ENCODE results near the gene ALDOB. TPM values are rescaled to one million over a fixed set of nuclear protein-coding genes. Genes with fewer than 3 reads are reported as not detected.

Gene ALDOB
- total RNA-seq, 1 experiment from 2014 or later: not detected

DNA sequence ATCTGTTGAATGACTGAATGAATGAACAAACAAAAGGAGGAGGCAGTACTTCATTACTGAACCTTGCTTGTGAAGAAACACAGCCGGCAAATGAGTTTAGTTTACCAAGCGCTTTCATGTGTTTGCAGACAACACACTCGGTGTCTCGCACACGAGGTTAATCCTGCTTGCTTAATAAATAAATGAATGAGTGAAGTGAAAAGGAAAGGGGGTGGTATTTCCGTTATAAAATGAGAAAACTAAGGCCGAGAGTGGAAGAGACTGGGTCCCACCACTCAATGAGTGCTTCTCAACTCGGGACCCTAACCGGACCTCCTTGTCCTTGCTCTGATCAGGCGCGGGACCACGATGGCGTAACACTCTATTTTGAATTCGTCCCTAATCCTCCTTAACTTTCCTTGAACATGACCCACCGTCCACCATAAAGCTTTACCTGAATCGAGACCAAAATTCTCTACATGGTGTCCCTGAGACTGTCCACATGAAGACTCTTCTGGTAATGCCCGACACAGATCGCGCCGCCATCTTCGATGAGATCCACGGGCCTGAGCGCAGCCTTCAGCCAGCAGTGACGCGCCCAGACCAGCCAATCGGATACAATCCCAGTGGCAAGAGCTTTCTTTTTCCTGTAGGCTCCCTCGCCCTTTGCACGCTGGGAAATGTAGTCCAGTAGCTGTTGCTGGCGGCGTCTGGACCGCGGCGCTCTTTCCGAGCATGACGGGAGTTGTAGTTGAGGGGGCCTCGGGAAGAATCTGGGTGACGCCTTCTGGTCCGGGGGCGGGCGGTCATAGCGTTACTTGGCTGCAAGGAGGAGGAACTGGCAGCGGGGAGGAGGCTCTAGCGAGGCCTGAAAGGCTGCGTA lies 37.3 kb downstream of the ALDOB start, which contains the start of the genes MRPL50 and ZNF189:
TSS of gene MRPL50 (minus strand) at position 551 of the 862 bp plus-strand sequence. CDS start at position 525, 26 bp downstream.
TSS of gene ZNF189 (plus strand) at position 784 of the 862 bp plus-strand sequence. CDS start 306 bp downstream, outside the sequence.
- Histone ChIP-seq H3K9ac (ENCODE audit: extremely low read depth, insufficient read length, low read length) (peak within 1 kb of the TSS; percentile 98), H3K79me1 (ENCODE audit: insufficient read depth, low read depth, low read length, poor library complexity, severe bottlenecking) (peaks cover 10% of the 10 kb centered on the region), H3K14ac (ENCODE audit: insufficient read depth, low read length) (peak within 1 kb of the TSS; percentile 75; the same call in 1 of the 2 replicates), H3K4ac (ENCODE audit: low read depth, low read length) (no peak within 1 kb of the TSS; the same call in 1 of the 2 replicates), H3K4me1 (ENCODE audit: insufficient read depth, low read length) (no peaks in the 10 kb centered on the region), H3K79me2 (ENCODE audit: insufficient read depth, low read length) (peaks cover 30% of the 10 kb centered on the region; the same call in 1 of the 2 replicates), H2BK5ac (ENCODE audit: insufficient read length, low read length) (no peak within 1 kb of the TSS), H3K56ac (ENCODE audit: insufficient read length, low read depth, low read length) (peak within 1 kb of the TSS; percentile 9), H3K23ac (ENCODE audit: insufficient read length, low read depth, low read length) (no peak within 1 kb of the TSS), H3K23me2 (ENCODE audit: insufficient read length, low read depth, low read length, poor library complexity, severe bottlenecking) (peaks cover 3% of the 10 kb centered on the region), H3K18ac (ENCODE audit: insufficient read length, low read depth, low read length) (peak within 1 kb of the TSS; percentile 89), H3T11ph (ENCODE audit: low read length) (peak within 1 kb of the TSS; percentile 41), H3K27me3 (ENCODE audit: insufficient read depth, low read length) (no peaks in the 10 kb centered on the region), H4K5ac (ENCODE audit: insufficient read length, low read depth, low read length) (peak within 1 kb of the TSS; percentile 73), H3K9me3 (ENCODE audit: control insufficient read depth, low read depth, low read length) (no peaks in the 10 kb centered on the region), H2BK20ac (ENCODE audit: low read depth, low read length, poor library complexity, severe bottlenecking) (no peak within 1 kb of the TSS), H4K20me1 (ENCODE audit: control insufficient read depth, insufficient read depth, insufficient read length) (peaks cover 2% of the 10 kb centered on the region), H2AFZ (ENCODE audit: low read length) (peak within 1 kb of the TSS; percentile 11), H2BK15ac (ENCODE audit: low read depth, low read length) (no peak within 1 kb of the TSS), H2BK12ac (ENCODE audit: insufficient read length, low read depth, low read length) (no peak within 1 kb of the TSS), H3K27ac (ENCODE audit: insufficient read length, low read depth, low read length) (no peak within 1 kb of the TSS), H2BK120ac (ENCODE audit: low read depth, low read length, poor library complexity, severe bottlenecking) (no peak within 1 kb of the TSS), H2AK5ac (ENCODE audit: insufficient read length, low read length) (no peak within 1 kb of the TSS), H4K8ac (replicated peaks; ENCODE audit: insufficient read length, low read depth, low read length) (peak within 1 kb of the TSS; percentile 8), H4K91ac (ENCODE audit: insufficient read length, low read depth, low read length) (no peak within 1 kb of the TSS), H3K4me2 (ENCODE audit: insufficient read depth, insufficient read length, low read length) (peak within 1 kb of the TSS; percentile 71)
- TF ChIP-seq, protein P1, sequence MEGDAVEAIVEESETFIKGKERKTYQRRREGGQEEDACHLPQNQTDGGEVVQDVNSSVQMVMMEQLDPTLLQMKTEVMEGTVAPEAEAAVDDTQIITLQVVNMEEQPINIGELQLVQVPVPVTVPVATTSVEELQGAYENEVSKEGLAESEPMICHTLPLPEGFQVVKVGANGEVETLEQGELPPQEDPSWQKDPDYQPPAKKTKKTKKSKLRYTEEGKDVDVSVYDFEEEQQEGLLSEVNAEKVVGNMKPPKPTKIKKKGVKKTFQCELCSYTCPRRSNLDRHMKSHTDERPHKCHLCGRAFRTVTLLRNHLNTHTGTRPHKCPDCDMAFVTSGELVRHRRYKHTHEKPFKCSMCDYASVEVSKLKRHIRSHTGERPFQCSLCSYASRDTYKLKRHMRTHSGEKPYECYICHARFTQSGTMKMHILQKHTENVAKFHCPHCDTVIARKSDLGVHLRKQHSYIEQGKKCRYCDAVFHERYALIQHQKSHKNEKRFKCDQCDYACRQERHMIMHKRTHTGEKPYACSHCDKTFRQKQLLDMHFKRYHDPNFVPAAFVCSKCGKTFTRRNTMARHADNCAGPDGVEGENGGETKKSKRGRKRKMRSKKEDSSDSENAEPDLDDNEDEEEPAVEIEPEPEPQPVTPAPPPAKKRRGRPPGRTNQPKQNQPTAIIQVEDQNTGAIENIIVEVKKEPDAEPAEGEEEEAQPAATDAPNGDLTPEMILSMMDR (conservative IDR thresholded peaks at IDR 0.05): no peak
- Mint-ChIP-seq H3K27me3 (ENCODE audit: low read depth) (no peaks in the 10 kb centered on the region), H3K4me3 (peak within 1 kb of the TSS; percentile 97 to 98), H3K9me3 (peaks cover 18 to 32% of the 10 kb centered on the region in 2 experiments), H3K36me3 (ENCODE audit: insufficient read depth in 1 of 3, low read depth in 3 of 3) (peaks cover 66 to 75% (median 70%) of the 10 kb centered on the region in 3 experiments), H3K4me1 (peaks cover 18 to 20% of the 10 kb centered on the region in 2 experiments), H3K27ac (peak within 1 kb of the TSS; percentile 97 to 100 (median 99))
- peak; percentile 99 for DNase-seq
- no CpG with 5 or more reads among the region's 44 CpGs for WGBS (ENCODE audit: extremely low coverage, insufficient read length, low lambda C conversion rate)
